ENCODE results near the gene SH2D5. TPM values are rescaled to one million over a fixed set of nuclear protein-coding genes. Genes with fewer than 3 reads are reported as not detected.
"Not testable (repeated sequence)": the region's sequence is repeated elsewhere in the genome, so short reads cannot be mapped to it uniquely, and the experiment has no call there.

SH2D5 gene
- polyA plus RNA-seq, 3 donors, result 0.64 to 1.2 (median 1.2) TPM

- no peak for DNase-seq (ENCODE audit: low read depth in 3 of 3, low spot score in 2 of 3)
Observed at GRCh38 chr1:20698195-20698910, 34.1 kb downstream of the SH2D5 start.

- no peak for DNase-seq (ENCODE audit: low read depth in 3 of 3, low spot score in 2 of 3)
Observed at GRCh38 chr1:20697563-20697962, 34.9 kb downstream of the SH2D5 start.

GRCh38 chr1:20696397-20697333 lies 35.8 kb downstream of the SH2D5 start:
- peak; percentile 72 to 81 (median 77) for DNase-seq (ENCODE audit: low read depth in 3 of 3, low spot score in 2 of 3)

- DNase-seq (ENCODE audit: low read depth in 3 of 3, low spot score in 2 of 3), result no peak
Observed at GRCh38 chr1:20695515-20695914, 37.0 kb downstream of the SH2D5 start.

GRCh38 chr1:20693623-20694022 lies 38.9 kb downstream of the SH2D5 start:
- no peak for DNase-seq (ENCODE audit: low read depth in 3 of 3, low spot score in 2 of 3)

- DNase-seq (ENCODE audit: low read depth in 3 of 3, low spot score in 2 of 3), result no peak
Observed at GRCh38 chr1:20691872-20692271, 40.6 kb downstream of the SH2D5 start.

- DNase-seq (ENCODE audit: low read depth in 3 of 3, low spot score in 2 of 3), result no peak
Observed at GRCh38 chr1:20689645-20690056, 42.9 kb downstream of the SH2D5 start.

- DNase-seq (ENCODE audit: low read depth in 3 of 3, low spot score in 2 of 3), result no peak
Observed at GRCh38 chr1:20686883-20687725, 45.4 kb downstream of the SH2D5 start.

- no peak for DNase-seq (ENCODE audit: low read depth in 3 of 3, low spot score in 2 of 3)
Observed at GRCh38 chr1:20685741-20686140, 46.8 kb downstream of the SH2D5 start.

- DNase-seq (ENCODE audit: low read depth in 3 of 3, low spot score in 2 of 3), result no peak
Observed at GRCh38 chr1:20685099-20685662, 47.3 kb downstream of the SH2D5 start.

GRCh38 chr1:20684651-20685050 lies 47.9 kb downstream of the SH2D5 start:
- no peak for DNase-seq (ENCODE audit: low read depth in 3 of 3, low spot score in 2 of 3)

GRCh38 chr1:20684050-20684620 lies 48.4 kb downstream of the SH2D5 start:
- DNase-seq (ENCODE audit: low read depth in 3 of 3, low spot score in 2 of 3), result no peak

- no peak for DNase-seq (ENCODE audit: low read depth in 3 of 3, low spot score in 2 of 3)
Observed at GRCh38 chr1:20683614-20684013, 48.9 kb downstream of the SH2D5 start.

GRCh38 chr1:20682571-20683236 lies 49.8 kb downstream of the SH2D5 start:
- no peak for DNase-seq (ENCODE audit: low read depth in 3 of 3, low spot score in 2 of 3)

GRCh38 chr1:20681999-20682398 lies 50.5 kb downstream of the SH2D5 start:
- DNase-seq (ENCODE audit: low read depth in 3 of 3, low spot score in 2 of 3), result no peak

- no peak for DNase-seq (ENCODE audit: low read depth in 3 of 3, low spot score in 2 of 3)
Observed at GRCh38 chr1:20680269-20680668, 52.2 kb downstream of the SH2D5 start.

- no peak for DNase-seq (ENCODE audit: low read depth in 3 of 3, low spot score in 2 of 3)
Observed at GRCh38 chr1:20678599-20678998, 53.9 kb downstream of the SH2D5 start.

- not testable (repeated sequence) for DNase-seq (ENCODE audit: low read depth in 3 of 3, low spot score in 2 of 3)
Observed at GRCh38 chr1:20673626-20674025, 58.9 kb downstream of the SH2D5 start.

GRCh38 chr1:20672265-20672632 lies 60.3 kb downstream of the SH2D5 start:
- DNase-seq (ENCODE audit: low read depth in 3 of 3, low spot score in 2 of 3), result no peak

GRCh38 chr1:20670936-20671335 lies 61.6 kb downstream of the SH2D5 start:
- no peak for DNase-seq (ENCODE audit: low read depth in 3 of 3, low spot score in 2 of 3)
